Measurements from ENCODE around the gene PCYT2. TPM values are rescaled to one million over a fixed set of nuclear protein-coding genes. Genes with fewer than 3 reads are reported as not detected.

Gene PCYT2
- total RNA-seq, 1 experiment from 2014 or later = 39.7 TPM

DNA sequence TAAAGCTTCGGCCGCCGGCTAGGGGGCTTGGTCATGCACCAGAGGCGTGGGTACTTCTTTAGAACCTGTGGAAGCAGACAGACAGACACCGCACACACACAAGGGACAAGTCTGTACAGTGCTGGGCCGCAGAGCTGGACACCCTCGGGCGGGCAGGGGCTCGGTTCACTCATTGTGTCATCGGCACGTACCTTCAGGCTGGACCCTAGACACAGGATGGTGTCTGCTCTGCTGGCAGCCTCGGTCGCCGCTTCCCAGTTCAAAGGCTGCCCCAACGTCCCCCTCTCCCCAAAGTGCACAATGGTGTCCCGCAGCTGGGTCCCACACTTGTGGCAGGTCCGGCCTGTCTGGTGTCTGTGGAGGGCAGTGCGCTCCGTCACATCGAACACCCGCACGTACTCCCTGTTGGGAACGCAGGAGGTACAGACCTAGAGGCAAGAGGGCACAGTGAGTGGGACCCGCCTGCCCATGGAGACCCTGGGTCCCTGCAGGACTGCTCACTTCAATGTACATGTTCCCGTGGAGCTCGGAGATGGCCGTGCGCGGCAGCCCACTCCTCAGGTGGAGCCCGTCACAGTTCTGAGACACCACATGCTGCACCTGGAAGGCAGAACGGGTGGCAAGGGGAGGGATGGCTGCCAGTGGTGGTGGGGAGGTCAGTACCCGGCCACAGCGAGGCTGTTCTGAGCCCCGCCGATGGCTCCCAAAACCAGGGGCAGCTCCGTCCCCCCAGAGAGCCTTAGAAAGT lies 3.1 kb upstream of the PCYT2 start:
- DNase-seq (ENCODE audit: low read depth) = no peak

DNA sequence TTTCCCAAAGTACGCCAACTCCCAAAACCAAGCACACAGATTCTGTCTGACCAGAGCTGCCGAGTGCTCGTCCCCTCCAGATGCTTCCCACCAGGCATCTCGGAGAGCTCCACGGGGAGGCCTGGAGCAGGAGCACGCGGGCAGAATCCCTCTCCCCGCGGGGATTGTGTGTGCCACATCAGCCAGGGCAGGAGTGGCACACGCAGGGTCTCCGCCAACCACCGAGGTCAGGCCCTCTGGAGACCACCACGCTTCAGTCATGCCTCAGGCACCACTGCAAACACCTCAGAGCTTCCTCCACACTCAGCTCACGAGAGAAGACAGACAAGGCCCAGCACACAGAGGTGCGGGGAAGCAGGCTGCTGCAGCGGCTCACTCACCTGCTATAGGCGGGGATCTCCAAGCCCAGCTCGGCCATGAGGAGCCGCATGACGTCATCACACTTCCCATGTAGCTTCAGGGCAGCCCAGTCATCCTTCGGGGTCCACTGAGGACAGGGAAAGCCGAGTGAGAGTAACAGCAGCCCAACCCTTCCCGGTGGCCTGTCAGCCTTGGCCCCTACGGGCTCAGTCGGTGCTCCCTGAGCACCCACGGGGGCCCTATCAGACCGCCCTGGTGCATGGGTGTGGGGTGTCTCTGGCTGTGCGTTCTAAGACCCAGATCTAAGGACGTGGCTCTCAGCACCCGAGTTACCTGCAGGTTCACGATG lies 2.3 kb upstream of the PCYT2 start:
- no peak for DNase-seq (ENCODE audit: low read depth)

GRCh38 chr17:81912441-81913309 lies 1.5 kb upstream of the PCYT2 start:
- DNase-seq (ENCODE audit: low read depth) = no peak

DNA sequence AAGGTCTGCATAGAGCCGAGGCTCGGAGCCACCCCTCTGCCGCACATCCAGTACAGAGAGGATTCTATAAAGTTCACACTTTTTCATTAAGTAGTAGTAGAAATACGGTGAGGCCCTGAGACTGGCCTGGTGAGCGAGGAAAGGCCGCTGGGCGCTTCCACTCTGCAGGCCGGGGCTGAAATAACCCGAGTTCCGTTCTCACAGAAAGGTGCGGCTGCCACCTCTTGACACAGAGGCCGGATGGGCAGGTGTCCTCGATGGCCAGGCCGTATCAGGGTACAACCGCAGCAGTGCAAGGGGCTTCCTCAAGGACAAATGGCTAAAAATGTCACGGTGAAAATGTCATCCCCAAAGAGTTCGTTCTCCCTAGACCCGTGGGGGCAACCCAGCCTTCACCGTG lies 770 bp upstream of the PCYT2 start:
- no peak for DNase-seq (ENCODE audit: low read depth)

- no peak for DNase-seq (ENCODE audit: low read depth)
Measured at GRCh38 chr17:81910840-81911276, 341 bp downstream of the PCYT2 start.

DNA sequence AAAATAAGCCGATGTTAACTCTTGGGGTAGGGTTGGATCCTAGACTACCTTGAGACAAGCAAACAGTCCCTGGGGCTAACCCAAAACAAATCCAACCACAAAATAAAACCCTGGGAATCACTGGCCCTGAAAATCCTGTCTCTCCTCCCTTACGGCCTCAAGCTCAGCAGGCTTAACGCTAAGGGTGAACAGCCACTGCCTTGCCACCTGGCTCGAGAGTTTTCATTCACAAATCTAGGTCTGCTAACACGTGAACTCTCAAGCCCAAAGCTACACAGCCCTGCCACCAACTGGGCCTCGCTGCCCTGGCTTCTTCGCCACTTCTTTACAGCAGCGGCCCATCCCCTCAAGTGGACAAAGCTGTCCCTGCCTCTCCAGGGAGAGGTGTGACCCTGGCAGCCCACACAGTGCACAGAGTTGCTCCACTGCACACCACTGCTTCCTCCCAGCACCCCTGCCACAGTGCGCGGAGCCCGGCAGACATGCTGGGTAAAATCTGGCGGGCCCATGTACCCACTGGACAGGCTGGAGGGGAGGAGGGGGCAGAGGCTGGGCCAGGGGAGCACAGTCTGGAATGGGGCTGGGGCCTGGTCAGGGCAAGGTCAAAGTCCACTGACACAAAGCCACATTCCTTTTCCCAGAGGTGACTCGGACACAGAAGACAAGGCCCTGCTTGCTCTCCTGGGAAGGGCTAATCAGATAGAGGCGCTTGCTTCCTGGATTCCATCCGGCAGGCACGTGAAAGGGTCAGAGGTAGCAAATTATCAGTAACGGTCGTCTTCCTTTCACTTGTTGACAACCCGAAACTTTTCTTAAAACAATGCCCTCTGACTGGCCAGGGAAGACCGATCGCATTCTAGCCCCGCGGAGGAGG lies 996 bp downstream of the PCYT2 start:
- no peak for DNase-seq (ENCODE audit: low read depth)

- DNase-seq (ENCODE audit: low read depth) = no peak
Measured at GRCh38 chr17:81909231-81909630, 2.0 kb downstream of the PCYT2 start.

DNA sequence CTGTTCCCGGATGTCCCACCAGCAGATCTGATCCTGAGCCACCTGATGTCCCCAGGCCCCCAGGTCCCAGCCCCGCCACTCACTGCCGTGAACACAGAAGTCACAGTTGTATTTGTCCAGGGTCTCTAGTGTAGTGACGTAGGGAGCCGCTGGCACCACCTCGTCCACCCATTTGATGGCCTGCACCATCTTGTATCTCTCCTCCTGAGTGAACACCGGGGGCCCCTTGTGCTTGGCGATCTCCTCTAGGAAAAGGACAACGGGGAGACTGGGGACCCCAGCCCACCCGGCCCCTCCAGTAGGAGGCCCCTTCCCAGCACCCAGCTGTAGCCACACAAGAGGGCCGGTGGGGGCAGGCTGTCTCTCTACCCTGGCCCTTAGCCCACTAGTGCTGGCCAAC lies 2.4 kb downstream of the PCYT2 start:
- no peak for DNase-seq (ENCODE audit: low read depth)

- DNase-seq (ENCODE audit: low read depth) = no peak
Measured at GRCh38 chr17:81907219-81908145, 3.7 kb downstream of the PCYT2 start.

GRCh38 chr17:81906476-81907218 lies 4.6 kb downstream of the PCYT2 start:
- no peak for DNase-seq (ENCODE audit: low read depth)

DNA sequence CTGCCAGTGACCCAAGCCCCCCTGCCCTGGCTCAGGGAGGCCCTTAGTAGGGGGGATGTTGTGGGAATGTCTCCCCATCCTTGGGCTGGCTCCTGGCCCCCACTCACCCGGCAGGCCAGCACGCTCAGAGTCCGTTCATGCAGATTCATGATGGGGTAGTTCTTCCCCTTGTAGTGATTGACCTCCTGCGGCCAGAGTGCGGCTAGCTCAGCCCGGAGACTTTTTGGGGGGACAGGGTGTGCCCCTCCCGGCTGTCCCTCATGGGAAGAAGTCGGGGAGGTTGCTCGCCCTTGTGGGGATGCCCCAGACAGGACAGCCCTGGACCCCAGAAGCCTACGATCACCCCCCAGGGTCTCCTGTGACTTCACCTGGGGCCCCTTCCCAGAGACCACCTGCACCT lies 5.2 kb downstream of the PCYT2 start:
- no peak for DNase-seq (ENCODE audit: low read depth)

DNA sequence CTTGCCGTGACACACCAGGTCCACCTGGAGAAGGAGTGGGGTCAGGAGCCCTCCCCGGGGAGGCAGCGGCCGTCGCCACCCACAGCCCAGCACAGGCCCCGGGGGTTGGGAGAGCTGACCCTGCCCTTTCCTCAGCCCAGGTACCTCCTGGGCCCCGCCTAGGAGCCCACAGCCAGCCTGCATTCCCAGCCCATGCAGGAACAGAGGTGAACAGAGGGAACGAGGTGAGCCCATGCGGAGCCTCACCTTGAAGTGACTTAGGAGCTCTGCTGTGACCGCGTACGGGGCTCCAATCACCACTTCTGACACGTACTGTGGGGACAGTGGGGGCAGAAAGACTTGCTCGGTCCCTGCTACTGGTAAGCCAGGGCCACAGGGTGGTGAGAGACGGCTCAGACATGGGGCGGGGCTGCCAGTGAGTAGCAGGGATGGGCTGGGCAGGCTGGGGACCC lies 5.7 kb downstream of the PCYT2 start:
- no peak for DNase-seq (ENCODE audit: low read depth)

- DNase-seq (ENCODE audit: low read depth) = no peak
Measured at GRCh38 chr17:81904600-81905423, 6.4 kb downstream of the PCYT2 start.

- no peak for DNase-seq (ENCODE audit: low read depth)
Measured at GRCh38 chr17:81903896-81904599, 7.2 kb downstream of the PCYT2 start.

DNA sequence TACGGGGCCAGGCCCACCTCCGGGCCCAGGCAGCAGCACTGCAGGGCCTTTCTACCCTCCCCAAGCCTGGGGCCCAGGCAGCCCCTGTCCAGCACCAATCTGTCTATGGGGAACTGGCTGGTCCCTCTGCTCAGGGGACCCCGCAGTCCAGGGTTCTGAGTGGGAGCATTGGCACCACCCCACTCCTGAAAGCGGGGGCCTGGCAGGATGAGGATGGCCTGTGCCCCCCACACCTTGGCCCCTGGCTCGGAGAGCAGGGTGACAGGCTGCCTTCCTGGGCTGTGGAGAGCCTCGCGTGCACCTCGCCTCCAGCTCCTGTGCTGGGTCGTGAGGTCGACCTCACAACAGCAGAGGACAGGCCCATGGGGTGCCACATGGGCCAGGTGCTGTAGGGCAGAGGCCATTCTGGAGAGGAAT lies 7.8 kb downstream of the PCYT2 start:
- no peak for DNase-seq (ENCODE audit: low read depth)

GRCh38 chr17:81902653-81903414 lies 8.4 kb downstream of the PCYT2 start:
- DNase-seq (ENCODE audit: low read depth) = no peak

- DNase-seq (ENCODE audit: low read depth) = no peak
Measured at GRCh38 chr17:81902023-81902652, 9.1 kb downstream of the PCYT2 start, which contains the start of gene NPB. Gene NPB (plus strand): TSS chr17:81902238. CDS start chr17:81902278, 40 bp downstream.
